UCSD-AML1 (cell line): ENCODE data around the gene B4GALT4.
"Not testable (repeated sequence)": the region's sequence is repeated elsewhere in the genome, so short reads cannot be mapped to it uniquely, and the experiment has no call there.

Experiments used
- DNase-seq: peaks from one replicate; lab custom pipeline; 2025; ENCODE audit not compliant: unreplicated experiment; lab: John Stamatoyannopoulos, UW

B4GALT4 gene

DNA sequence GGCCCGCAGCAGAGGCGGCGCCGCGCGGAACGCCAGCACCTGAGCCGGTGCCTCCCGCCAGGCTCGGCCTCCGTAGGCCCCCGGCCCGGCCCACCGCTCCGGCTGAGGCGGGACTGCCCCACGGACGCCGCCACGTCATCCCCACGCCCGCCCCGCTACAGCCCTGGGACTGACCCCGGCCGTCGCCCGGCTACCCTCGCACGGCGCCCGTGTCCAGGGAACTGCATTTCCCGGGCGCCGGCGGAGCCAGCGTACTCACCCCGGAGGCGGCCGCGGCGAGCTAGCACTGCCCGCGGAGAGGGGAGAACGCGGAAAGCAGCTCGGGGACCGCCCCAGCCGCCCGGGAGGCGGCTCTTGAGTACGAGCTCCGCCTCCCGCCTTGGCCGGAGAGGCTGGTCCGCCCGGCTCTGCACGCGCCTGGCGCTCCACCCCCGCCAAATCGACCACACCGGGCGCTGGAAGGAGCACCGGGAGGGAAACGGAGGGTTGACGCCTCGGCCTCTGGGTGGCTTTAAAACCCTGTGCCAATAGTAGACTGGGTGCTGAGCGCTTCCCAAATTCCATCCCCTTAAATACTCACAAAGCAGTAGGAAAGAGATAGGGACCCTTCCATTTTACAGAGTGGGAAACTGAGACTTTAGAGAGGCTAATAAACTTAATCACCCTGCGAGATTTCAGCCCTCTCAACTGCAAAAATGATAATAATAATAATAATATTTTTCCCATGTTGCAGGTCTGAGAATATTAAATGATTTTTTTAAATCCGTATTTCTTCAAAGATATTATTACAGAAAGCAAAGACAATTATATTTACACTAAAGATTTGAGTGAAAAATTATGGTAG is at the start of gene B4GALT4:
Gene B4GALT4, minus strand, starts transcription at position 288 of the 844 bp plus-strand sequence. CDS start 10,779 bp downstream, outside the sequence.
- DNase-seq = peak; percentile 85

DNA sequence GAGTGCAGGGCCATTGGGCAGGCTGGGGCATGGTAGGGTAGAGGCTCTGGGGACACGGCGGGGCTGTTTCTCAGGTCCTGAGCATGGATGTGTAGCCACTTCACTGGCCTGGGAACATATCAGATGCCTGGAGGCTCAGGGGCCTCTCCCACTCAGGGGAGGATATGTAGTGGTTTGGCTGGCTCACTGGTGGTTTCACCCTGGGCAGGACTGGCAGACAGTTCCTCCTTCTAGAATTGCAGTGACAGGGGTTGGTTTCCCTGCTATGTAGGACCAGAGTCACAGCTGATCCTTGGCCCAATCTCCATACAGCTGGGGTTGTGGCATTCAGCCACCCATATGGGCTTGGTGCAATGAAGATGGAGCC is 48.7 kb upstream of the B4GALT4 start:
- peak; percentile 70 for DNase-seq

DNA sequence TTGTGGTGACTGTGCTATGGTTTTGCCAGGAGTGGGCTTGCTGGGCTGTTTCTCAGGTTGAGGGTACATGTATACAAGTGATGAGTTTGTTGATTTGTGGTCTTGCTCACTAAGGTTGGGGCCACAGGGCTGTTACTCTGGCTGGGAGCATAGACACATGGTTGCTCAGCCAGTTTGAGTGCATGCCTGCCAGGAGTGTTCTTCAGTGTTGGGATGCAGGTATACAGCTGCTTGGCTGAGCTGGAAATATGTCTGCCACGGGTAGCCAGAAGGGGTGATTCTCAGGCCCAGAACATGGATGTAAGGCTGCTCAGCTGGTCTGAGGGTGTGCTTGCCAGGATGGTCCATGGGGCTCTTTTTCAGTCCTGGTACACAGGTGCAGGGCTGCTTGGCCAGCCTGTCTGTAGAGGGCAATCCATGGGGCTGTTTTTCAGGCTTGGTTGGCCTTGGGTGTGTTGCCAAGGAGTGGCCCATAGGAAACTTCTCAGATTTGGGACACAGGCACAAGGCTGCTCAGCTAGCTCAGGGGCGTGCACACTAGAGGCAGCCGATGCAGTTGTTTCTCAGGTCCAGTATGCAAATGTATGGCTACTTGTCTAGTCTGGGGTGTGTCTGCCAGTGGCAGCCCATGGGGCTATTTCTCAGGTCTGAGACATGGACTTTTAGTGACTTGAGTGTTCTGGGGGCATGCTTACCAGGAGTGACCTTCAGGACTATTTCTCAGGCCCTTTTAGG is 48.2 kb upstream of the B4GALT4 start:
- no peak for DNase-seq

GRCh38 chr3:119279584-119280243 is 39.0 kb upstream of the B4GALT4 start:
- DNase-seq = no peak

GRCh38 chr3:119279101-119279554 is 38.5 kb upstream of the B4GALT4 start:
- no peak for DNase-seq

- no peak for DNase-seq
These were observed 36.0 kb upstream of the B4GALT4 start for GRCh38 chr3:119276680-119277079.

DNA sequence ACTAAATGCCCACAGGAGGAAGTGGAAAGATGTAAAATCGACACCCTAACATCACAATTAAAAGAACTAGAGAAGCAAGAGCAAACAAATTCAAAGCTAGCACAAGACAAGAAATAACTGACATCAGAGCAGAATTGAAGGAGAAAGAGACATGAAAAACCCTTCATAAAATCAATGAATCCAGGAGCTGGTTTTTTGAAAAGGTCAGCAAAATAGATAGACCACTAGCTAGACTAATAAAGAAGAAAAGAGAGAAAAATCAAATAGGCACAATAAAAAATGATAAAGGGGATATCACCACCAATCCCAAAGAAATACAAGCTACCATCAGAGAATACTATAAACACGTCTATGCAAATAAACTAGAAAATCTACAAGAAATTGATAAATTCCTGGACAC is 29.5 kb upstream of the B4GALT4 start:
- not testable (repeated sequence) for DNase-seq

DNA sequence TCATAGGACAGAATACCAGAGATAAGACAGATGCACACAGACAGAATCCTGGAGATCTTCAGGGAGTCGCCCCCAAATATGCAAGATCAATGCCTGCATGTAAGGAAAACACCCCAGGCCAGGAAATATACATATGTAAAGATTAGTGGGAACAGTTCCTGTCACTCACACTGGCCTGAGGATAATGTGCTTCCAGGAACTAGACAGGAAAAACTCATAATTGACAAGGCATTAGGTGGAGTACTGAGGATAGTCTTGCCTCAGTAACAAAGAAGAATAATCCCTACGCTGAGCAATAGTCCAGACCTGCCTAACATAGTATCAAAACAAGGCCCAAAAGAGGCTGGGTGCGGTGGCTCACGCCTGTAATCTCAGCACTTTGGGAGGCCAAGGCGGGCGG is 20.4 kb upstream of the B4GALT4 start:
- DNase-seq = no peak

DNA sequence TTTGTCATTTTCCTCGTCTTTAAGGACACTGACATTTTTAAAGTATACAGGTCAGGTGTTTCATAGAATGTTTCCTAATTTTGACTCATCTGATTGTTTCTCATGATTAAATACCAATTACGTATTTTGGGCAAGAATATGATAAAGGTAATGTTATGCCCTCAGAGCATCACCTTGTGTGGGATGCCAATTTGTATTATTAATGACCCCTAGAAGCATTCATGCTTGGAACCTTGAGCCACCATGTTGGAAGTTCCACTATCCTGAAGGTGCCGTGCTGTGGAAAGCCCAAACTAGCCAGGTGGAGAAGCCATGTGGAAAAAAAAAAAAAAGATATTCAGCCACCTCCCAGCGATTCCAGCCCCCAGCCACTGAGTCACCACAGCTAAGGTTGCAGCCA is 19.1 kb upstream of the B4GALT4 start:
- no peak for DNase-seq

- DNase-seq = no peak
These were observed 18.2 kb upstream of the B4GALT4 start for GRCh38 chr3:119258915-119259314.

GRCh38 chr3:119257654-119258410 is 17.2 kb upstream of the B4GALT4 start:
- no peak for DNase-seq

GRCh38 chr3:119257111-119257510 is 16.4 kb upstream of the B4GALT4 start:
- no peak for DNase-seq

- no peak for DNase-seq
These were observed 14.5 kb upstream of the B4GALT4 start for GRCh38 chr3:119255214-119255613.

- no peak for DNase-seq
These were observed 5.1 kb upstream of the B4GALT4 start for GRCh38 chr3:119245778-119246177.

DNA sequence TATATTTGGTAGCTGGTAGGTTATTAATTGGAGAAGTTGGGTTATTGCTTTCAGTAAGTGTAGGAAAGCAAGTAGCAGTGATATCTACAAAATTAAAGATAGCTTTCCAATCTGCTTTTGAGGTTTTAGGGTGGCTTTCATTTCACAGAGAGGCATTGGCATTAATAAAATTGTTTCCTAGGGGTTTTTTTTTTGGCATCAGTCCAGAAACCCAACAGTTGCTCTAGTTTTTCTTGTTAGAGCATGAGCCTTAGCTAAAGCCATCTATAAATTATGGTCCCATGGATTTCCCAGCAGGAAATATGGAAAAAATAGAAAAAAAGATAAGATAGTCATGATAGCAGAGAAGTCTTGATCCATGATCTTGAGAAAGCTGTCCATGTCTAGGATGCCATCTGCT is 3.0 kb upstream of the B4GALT4 start:
- DNase-seq = no peak

GRCh38 chr3:119243058-119243529 is 2.4 kb upstream of the B4GALT4 start:
- DNase-seq = not testable (repeated sequence)

- not testable (repeated sequence) for DNase-seq
These were observed 1.8 kb upstream of the B4GALT4 start for GRCh38 chr3:119242387-119243057.

GRCh38 chr3:119240101-119240590 is 532 bp downstream of the B4GALT4 start:
- no peak for DNase-seq

DNA sequence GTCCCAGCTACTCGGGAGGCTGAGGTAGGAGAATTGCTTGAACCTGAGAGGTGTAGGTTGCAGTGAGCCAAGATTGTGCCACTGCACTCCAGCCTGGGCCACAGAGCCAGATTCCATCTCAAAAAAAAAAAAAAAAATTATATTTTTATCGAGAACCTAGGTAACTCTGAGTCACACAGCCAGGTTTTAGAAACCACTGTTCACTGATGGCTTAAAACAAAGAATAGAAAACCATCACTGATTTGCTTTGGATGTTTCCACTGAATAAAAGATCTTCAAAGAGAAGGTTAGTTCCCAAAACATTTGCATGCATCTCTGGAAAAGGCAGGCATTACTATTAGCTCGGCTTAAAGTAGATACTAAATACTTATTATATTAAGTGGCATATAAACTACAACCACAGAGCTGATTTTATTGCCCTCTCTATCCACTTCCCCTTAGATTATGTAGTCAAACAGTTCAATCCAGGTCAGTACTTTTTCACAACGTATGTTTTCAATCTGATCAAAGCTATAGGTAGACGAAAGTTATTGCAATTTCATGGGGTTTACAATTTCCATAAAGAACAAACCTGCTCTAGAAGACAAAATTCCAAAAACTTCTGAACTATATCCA is 1.4 kb downstream of the B4GALT4 start:
- DNase-seq = no peak

- no peak for DNase-seq
These were observed 2.3 kb downstream of the B4GALT4 start for GRCh38 chr3:119238363-119238762.
